Gastroesophageal sphincter (tissue), 3 donors: ENCODE data around the gene TMEM229B.

Experiments used
- EP300 ChIP-seq: sonication (generic); formaldehyde crosslinking; IDR thresholded peaks from one replicate; pipeline ENCODE4 v1.6.1; 2017; ENCODE audit warnings: antibody characterized with exemption, mild to moderate bottlenecking
- TF ChIP-seq, protein P1 (sequence below), 4 experiments: fragments of 200-600 bp in 2 of 4; fragments of 450-650 bp in 2 of 4; sonication (generic) in 1 of 4; IDR thresholded peaks; one replicate each; pipeline ENCODE4 v1.5.1; 2017 to 2019; ENCODE audit warnings: antibody characterized with exemption in 4 of 4, mild to moderate bottlenecking in 2 of 4, moderate library complexity in 2 of 4

- no peak for TF ChIP-seq EP300
- TF ChIP-seq, protein P1, sequence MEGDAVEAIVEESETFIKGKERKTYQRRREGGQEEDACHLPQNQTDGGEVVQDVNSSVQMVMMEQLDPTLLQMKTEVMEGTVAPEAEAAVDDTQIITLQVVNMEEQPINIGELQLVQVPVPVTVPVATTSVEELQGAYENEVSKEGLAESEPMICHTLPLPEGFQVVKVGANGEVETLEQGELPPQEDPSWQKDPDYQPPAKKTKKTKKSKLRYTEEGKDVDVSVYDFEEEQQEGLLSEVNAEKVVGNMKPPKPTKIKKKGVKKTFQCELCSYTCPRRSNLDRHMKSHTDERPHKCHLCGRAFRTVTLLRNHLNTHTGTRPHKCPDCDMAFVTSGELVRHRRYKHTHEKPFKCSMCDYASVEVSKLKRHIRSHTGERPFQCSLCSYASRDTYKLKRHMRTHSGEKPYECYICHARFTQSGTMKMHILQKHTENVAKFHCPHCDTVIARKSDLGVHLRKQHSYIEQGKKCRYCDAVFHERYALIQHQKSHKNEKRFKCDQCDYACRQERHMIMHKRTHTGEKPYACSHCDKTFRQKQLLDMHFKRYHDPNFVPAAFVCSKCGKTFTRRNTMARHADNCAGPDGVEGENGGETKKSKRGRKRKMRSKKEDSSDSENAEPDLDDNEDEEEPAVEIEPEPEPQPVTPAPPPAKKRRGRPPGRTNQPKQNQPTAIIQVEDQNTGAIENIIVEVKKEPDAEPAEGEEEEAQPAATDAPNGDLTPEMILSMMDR (IDR thresholded peaks at IDR 0.05): no peak
Measured at GRCh38 chr14:67468378-67468730, 20.2 kb downstream of the TMEM229B start.
